ENCODE data around the gene CLRN3. TPM values are rescaled to one million over a fixed set of nuclear protein-coding genes. Genes with fewer than 3 reads are reported as not detected.

CLRN3 gene
- total and polyA plus RNA-seq, 2 of the 8 experiments (the other 6 are each of a cell fraction or from before 2014, with no cell fraction given), result not detected

DNA sequence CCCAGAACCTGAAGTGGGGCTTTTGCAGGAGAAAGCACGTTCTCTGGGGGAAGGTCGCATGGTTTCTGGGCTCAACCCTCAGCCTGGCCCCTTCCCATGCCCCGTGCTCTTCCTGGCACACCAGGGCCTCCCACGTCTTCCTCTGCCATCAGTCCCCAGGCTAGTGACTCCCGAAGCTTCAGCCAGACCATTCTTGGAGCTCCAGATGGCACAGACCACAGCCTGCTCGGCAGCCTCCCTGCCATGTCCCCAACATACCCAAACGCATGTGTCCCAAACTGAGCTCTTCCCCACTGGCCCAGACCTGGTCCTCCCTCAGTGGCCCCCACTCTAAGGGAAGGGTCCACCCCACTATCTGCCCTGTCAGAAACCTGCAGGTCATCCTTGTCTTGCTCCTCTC, 47.0 kb downstream of the CLRN3 start:
- no peak overlapping the region; the same call in 1 of the 2 replicates for H2AFZ ChIP-seq (ENCODE audit: low read length)
- no peak overlapping the region for H3K56ac ChIP-seq (replicated peaks; ENCODE audit: insufficient read length, low read depth, low read length)
- ChIA-PET POLR2A (ENCODE audit: partially characterized antibody) (no interaction called here), CTCF (ENCODE audit: partially characterized antibody) (interaction anchor here (0.7 to 1.6 kb wide), 4 partner anchors 17 to 151 kb away, joined by 3 to 10 read pairs (median 4); no protein-coding TSS in a partner anchor)
- H3K23me2 ChIP-seq (ENCODE audit: low read depth, low read length), result no peaks in the 10 kb centered on the region
- H2BK15ac ChIP-seq (ENCODE audit: low read length), result no peak overlapping the region
- no peak overlapping the region for H3K4me3 ChIP-seq (ENCODE audit: extremely low read depth in 1 of 4, insufficient read depth in 2 of 4, low read depth in 3 of 4, low read length in 4 of 4)
- H4K8ac ChIP-seq (ENCODE audit: extremely low read depth, insufficient read depth, low read length), result no peak overlapping the region
- no peaks in the 10 kb centered on the region for H3K79me2 ChIP-seq (ENCODE audit: control insufficient read depth in 1 of 2, insufficient read depth in 2 of 2, low read length in 2 of 2)
- no peak overlapping the region for H3K23ac ChIP-seq (ENCODE audit: insufficient read length)
- H3K9me3 ChIP-seq (ENCODE audit: insufficient read depth in 2 of 2, low read depth in 1 of 2, low read length in 1 of 2), result no peaks in the 10 kb centered on the region
- H3K4ac ChIP-seq (replicated peaks; ENCODE audit: insufficient read length, low read depth, low read length), result no peak overlapping the region
- FAIRE-seq, result no peak
- TF ChIP-seq SIN3A (conservative IDR thresholded peaks at IDR 0.05 in 1 of 2, IDR thresholded peaks at IDR 0.05 in 1 of 2; ENCODE audit: low read depth in 1 of 2, low read length in 2 of 2) (no peak), SP4 (IDR thresholded peaks at IDR 0.05; ENCODE audit: low read length) (no peak), JUND (IDR thresholded peaks at IDR 0.05; ENCODE audit: low read length) (no peak), RFX5 (IDR thresholded peaks at IDR 0.05; ENCODE audit: borderline replicate concordance, low read depth, low read length) (no peak), SP1 (IDR thresholded peaks at IDR 0.05; ENCODE audit: low read depth, low read length) (no peak), HDAC6 (IDR thresholded peaks at IDR 0.05; ENCODE audit: low read depth, low read length) (no peak), YY1 (IDR thresholded peaks at IDR 0.05; ENCODE audit: low read depth, low read length) (no peak)
- WGBS, 2 experiments (ENCODE audit: extremely low coverage in 1 of 2, insufficient coverage in 1 of 2, insufficient read length in 1 of 2, insufficient replicate concordance in 2 of 2, low coverage in 1 of 2, low lambda C conversion rate in 2 of 2, missing lambda C conversion rate in 1 of 2), result 91% methylated on average over 3 of the region's 7 CpGs; no CpG with 5 or more reads in 1 of the 2 experiments
- no peak overlapping the region for H3K27ac ChIP-seq (ENCODE audit: low read depth, low read length)
- no peaks in the 10 kb centered on the region for H3K79me1 ChIP-seq (ENCODE audit: low read depth, low read length)
- no peaks in the 10 kb centered on the region for H3K27me3 ChIP-seq (replicated peaks in 1 of 4; ENCODE audit: control insufficient read depth in 3 of 4, extremely low read depth in 1 of 4, insufficient read depth in 3 of 4, low read length in 3 of 4)
- no peaks in the 10 kb centered on the region for H4K20me1 ChIP-seq (replicated peaks in 1 of 2; ENCODE audit: control insufficient read depth in 1 of 2, insufficient read depth in 2 of 2, low read length in 2 of 2)
- no peak overlapping the region for H4K91ac ChIP-seq (replicated peaks; ENCODE audit: insufficient read length, low read length)
- no peak overlapping the region for H3K4me2 ChIP-seq (ENCODE audit: insufficient read depth in 1 of 2, low read depth in 2 of 2, low read length in 2 of 2)
- no peak overlapping the region for H2BK5ac ChIP-seq (ENCODE audit: low read depth, low read length)
- H2BK120ac ChIP-seq (replicated peaks; ENCODE audit: low read depth, low read length), result no peak overlapping the region
- H2AK5ac ChIP-seq (ENCODE audit: low read depth, low read length), result no peak overlapping the region
- no peak overlapping the region for H2BK20ac ChIP-seq (ENCODE audit: low read length)
- no peaks in the 10 kb centered on the region for H3K36me3 ChIP-seq (ENCODE audit: control insufficient read depth in 2 of 4, insufficient read depth in 4 of 4, low read length in 3 of 4)
- no peak overlapping the region for H4K5ac ChIP-seq (ENCODE audit: insufficient read length, low read depth, low read length)
- H3K18ac ChIP-seq (ENCODE audit: extremely low read depth, low read length), result no peak overlapping the region
- no peaks in the 10 kb centered on the region for H3K4me1 ChIP-seq (replicated peaks in 1 of 4; ENCODE audit: control insufficient read depth in 3 of 4, insufficient read depth in 4 of 4, low read length in 3 of 4)
- H3K9ac ChIP-seq (replicated peaks in 1 of 4; ENCODE audit: extremely low read depth in 1 of 4, low read depth in 3 of 4, low read length in 3 of 4), result no peak overlapping the region
- no peak for DNase-seq (ENCODE audit: low read depth in 1 of 2, low spot score in 2 of 2)
- H2BK12ac ChIP-seq (ENCODE audit: low read depth, low read length), result no peak overlapping the region
- H3K14ac ChIP-seq (ENCODE audit: insufficient read length), result no peak overlapping the region

All from H1 (cell line).